LNCaP clone FGC (cell line): Measurements from ENCODE around the gene MFSD2A.

ENCODE experiments used
- DNase-seq: peaks from one replicate; pipeline ENCODE4 v3.0.0-alpha.2; 2011; ENCODE audit warnings: low read depth
- H3K4me3 ChIP-seq: 2 replicates; pipeline ENCODE4 v1.5.1; 2011; ENCODE audit warnings: mild to moderate bottlenecking, low read depth, low read length, control low read depth
- CTCF ChIP-seq: IDR thresholded peaks from 2 replicates; pipeline ENCODE4 v1.5.1; 2012; ENCODE audit warnings: mild to moderate bottlenecking; ENCODE audit not compliant: control insufficient read depth, insufficient read depth; ENCODE audit errors: extremely low read depth

The MFSD2A gene

DNA sequence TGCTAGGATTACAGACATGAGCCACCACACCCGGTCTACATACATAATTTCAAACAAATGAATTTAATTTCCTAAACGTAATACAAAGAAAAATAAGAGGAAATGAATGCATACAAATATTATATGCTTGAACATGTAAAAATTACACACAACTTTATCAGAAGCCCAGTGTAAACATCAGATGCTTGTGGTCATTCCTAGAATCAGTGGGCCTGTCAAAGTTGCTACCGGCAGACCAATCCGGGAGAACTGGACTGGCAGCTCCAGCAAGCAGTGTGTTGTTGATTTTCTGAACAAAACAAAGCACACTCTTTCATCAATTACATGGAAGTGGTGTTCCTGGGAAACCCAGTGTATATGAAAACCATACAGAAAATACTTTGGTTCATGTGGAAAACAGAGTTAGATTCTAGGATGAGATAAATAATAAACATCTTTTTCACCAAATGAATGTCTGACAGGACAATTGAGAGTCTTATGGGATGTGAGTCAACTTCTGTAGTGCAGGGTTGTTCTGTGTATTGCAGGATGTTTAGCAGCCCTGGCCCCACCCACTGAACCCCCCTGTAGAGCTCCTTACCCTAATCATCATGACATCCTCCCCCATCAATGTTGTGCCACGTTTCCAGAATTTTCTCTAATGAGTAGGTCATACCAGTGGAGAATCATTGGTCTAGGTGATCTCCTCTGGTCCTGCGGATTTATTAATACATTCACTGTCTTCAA lies 33.8 kb downstream of the MFSD2A start:
- peak; percentile 63 for DNase-seq

DNA sequence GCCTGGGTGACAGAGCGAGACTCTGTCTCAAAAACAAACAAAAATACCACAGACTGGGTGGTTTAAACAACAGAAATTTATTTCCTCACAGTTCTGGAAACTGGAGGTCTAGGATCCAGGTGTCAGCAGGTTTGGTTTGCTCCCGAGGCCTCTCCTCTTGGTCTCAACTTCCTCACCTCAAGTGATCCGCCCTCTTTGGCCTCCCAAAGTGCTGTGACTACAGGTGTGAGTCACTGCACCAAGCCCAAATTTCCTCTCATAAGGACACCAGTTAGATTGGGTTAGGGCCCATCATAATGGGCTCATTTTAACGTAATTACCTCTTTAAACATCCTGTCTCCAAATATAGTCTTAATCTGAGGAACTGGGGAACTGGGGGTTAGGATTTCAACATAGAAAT lies 35.5 kb downstream of the MFSD2A start:
- no peak overlapping the region for H3K4me3 ChIP-seq
- no peak for TF ChIP-seq CTCF
- no peak for DNase-seq

More for the DNA sequence above, 33.8 kb downstream of the MFSD2A start:
- no peak overlapping the region for H3K4me3 ChIP-seq
- TF ChIP-seq CTCF, result no peak

GRCh38 chr1:39992234-39992633 lies 37.3 kb downstream of the MFSD2A start:
- H3K4me3 ChIP-seq, result no peak overlapping the region
- no peak for DNase-seq
- no peak for TF ChIP-seq CTCF

DNA sequence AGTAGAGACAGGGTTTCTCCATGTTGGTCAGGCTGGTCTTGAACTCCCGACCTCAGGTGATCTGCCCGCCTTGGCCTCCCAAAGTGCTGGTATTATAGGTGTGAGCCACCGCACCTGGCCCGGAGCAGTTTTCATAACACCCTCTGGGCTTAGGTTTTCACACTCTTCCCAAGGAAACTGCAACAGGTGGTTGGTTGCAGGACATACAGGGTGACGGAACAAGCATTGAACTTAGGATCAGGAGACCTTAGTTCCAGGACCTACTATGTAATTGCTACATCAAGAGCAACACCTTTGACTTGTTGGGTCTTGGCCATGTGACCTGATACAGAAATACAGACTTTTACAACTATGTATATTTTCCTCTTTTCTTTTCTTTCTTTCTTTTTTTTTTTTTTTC lies 37.9 kb downstream of the MFSD2A start:
- no peak for DNase-seq
- H3K4me3 ChIP-seq, result no peak overlapping the region
- no peak for TF ChIP-seq CTCF

DNA sequence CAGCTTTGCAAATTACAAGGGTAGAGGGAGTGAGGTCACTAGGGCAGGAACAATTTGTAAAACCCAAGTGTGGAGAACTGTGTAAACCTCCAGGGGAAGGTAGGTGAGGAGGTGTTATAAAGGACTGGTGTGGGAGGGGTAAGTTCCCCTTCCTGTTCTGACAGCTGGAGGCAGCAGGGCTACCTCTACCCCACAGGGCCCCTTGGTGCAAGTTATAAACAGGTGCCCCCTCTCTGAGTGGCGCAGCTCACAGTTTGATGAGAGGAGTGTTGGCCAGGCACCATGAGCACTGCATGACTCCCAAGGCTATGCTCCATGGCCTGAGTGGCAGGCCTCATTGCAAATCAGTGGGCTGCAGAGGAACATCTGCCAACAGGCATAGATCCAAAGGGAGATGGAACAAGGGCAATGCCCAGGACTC lies 41.0 kb downstream of the MFSD2A start:
- no peak overlapping the region for H3K4me3 ChIP-seq
- TF ChIP-seq CTCF, result no peak
- no peak for DNase-seq

DNA sequence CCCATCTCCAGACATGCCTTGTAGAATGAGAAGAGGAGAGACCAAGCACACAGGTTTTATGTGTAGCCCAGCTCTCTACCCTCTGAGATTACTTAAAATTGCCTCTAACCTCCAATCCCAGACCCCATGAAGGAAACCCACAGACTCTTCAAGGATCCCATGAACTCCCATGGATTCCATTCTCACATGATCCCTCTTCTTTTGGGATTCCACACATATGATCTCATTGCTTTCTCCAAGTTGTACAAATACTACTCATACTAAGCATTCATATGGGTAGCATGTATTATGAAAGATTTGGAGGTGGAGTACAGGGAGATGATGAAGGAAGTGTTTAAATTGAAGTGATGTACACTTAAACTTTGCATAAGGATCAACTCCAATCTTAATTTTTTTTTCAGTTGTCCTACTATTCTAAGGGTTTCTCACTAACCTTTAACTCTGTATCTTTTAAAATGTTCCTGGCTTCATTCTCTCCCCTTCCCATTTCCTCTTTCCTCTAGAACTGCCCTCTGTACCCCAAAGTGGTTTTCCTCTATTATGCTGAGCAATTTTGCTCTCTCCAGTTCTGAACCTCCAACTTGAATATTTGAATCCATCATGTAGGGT lies 41.6 kb downstream of the MFSD2A start:
- no peak overlapping the region for H3K4me3 ChIP-seq
- no peak for TF ChIP-seq CTCF
- DNase-seq, result no peak
